IPS-18a (cell line): ENCODE results near the gene ACTN1.

ENCODE experiments used
- H3K27ac ChIP-seq: one replicate; pipeline ENCODE4 v1.5.1; 2013; ENCODE audit warnings: low read length
- H3K27me3 ChIP-seq: one replicate; pipeline ENCODE4 v1.6.1; 2013; ENCODE audit warnings: mild to moderate bottlenecking, low read length; ENCODE audit not compliant: control insufficient read depth, insufficient read depth
- H3K36me3 ChIP-seq: one replicate; pipeline ENCODE4 v1.6.1; 2013; ENCODE audit warnings: low read depth, low read length; ENCODE audit not compliant: control insufficient read depth
- H3K4me1 ChIP-seq: one replicate; pipeline ENCODE4 v1.6.1; 2013; ENCODE audit warnings: low read depth, low read length; ENCODE audit not compliant: control insufficient read depth
- H3K4me3 ChIP-seq: one replicate; pipeline ENCODE4 v1.5.1; 2013; ENCODE audit warnings: low read length
- H3K9ac ChIP-seq: one replicate; pipeline ENCODE4 v1.6.1; 2013; ENCODE audit warnings: mild to moderate bottlenecking, low read length, moderate library complexity
- H3K9me3 ChIP-seq: one replicate; pipeline ENCODE4 v1.6.1; 2013; ENCODE audit warnings: low read depth, low read length; ENCODE audit not compliant: control insufficient read depth

The ACTN1 gene

DNA sequence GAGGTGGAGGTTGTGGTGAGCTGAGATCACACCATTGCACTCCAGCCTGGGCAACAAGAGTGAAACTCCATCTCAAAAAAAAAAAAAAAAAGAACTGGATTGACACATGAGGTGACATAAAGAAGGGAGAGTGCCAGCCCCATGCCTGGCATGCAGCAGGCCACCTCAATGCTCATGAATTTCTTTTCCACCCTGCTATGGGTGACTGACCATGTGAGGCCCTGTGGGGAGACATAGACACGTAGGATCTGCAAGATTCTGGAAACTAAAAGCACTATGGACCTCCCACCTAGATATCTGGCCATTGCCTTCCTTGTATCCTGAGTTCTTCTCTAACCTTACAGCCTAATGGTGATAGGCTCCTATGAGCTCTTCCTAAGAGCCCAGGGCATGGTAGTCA is 5.6 kb upstream of the ACTN1 start:
- no peak overlapping the region for H3K27ac ChIP-seq
- no peaks in the 10 kb centered on the region for H3K27me3 ChIP-seq
- H3K36me3 ChIP-seq = no peaks in the 10 kb centered on the region
- H3K4me3 ChIP-seq = no peak overlapping the region
- H3K4me1 ChIP-seq = peaks cover 10% of the 10 kb centered on the region
- H3K9me3 ChIP-seq = no peaks in the 10 kb centered on the region
- no peak overlapping the region for H3K9ac ChIP-seq

DNA sequence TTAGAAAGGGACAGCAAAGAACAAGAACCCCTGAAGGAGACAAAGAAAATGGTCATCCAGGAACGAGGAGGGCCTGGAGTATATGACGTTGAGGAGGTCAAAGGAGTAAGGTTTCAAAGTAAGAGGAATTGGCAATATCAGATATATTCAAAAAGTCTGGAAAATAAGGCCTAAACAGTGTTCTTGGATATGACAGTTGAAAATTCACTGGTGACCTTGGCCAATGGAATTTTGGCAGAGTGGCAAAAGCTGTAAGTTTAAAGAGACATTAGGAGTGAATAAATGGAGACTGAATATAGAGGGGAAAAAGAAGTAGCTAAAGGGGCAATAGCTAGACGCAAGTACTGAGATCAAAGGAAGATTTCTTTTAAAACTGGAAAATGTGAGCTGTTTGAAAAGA is 4.1 kb upstream of the ACTN1 start:
- Histone ChIP-seq H3K36me3 (no peaks in the 10 kb centered on the region), H3K4me1 (peaks cover 10% of the 10 kb centered on the region), H3K4me3 (no peak overlapping the region), H3K9me3 (no peaks in the 10 kb centered on the region), H3K27ac (no peak overlapping the region), H3K27me3 (no peaks in the 10 kb centered on the region), H3K9ac (no peak overlapping the region)

DNA sequence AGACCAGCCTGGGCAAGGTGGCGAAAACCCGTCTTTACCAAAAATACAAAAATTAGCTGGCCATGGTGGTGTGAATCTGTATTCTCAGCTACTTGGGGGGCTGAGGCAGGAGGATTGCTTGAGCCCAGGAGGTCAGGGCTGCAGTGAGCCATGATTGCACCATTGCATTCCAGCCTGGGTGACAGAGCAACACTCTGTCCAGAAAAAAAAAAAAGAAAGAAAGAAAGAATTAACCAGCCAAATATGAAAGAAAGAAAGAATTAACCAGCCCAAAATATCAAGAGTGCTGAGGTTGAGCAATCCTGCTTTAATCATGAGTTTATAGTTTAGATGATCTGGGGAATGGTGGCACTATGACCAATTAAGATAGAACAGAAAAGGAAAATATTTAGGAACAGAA is 3.5 kb upstream of the ACTN1 start:
- H3K9ac ChIP-seq = no peak overlapping the region
- H3K36me3 ChIP-seq = no peaks in the 10 kb centered on the region
- no peak overlapping the region for H3K4me3 ChIP-seq
- H3K4me1 ChIP-seq = peaks cover 7% of the 10 kb centered on the region
- H3K27ac ChIP-seq = no peak overlapping the region
- no peaks in the 10 kb centered on the region for H3K9me3 ChIP-seq
- no peaks in the 10 kb centered on the region for H3K27me3 ChIP-seq

- H3K4me1 ChIP-seq = peaks cover 15% of the 10 kb centered on the region
- no peaks in the 10 kb centered on the region for H3K9me3 ChIP-seq
- no peak overlapping the region for H3K27ac ChIP-seq
- no peaks in the 10 kb centered on the region for H3K27me3 ChIP-seq
- no peak overlapping the region for H3K9ac ChIP-seq
- H3K36me3 ChIP-seq = no peaks in the 10 kb centered on the region
- H3K4me3 ChIP-seq = no peak overlapping the region
Measured at GRCh38 chr14:68981539-68981976, 2.5 kb upstream of the ACTN1 start.

DNA sequence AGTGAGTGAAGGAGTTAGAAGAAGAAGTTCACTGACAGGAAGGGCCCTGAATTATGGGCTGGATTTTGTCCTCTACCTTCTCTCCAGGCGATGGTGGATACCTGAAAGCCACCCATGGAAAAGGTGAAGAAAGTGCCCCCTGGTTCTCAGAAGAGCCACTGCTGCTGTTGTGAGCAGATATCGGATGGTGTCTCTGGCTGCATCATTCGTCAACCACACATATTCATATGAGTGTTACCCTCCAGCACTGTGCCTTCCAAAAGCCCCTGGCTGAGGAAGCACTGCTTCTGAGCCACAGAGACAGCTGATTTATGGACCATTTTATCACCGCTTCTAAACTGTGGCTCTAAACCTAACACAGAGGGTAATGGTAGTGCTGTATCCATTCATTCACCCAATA is 2.0 kb upstream of the ACTN1 start:
- Histone ChIP-seq H3K9me3 (no peaks in the 10 kb centered on the region), H3K4me1 (peaks cover 18% of the 10 kb centered on the region), H3K4me3 (no peak overlapping the region), H3K27me3 (no peaks in the 10 kb centered on the region), H3K27ac (no peak overlapping the region), H3K36me3 (no peaks in the 10 kb centered on the region), H3K9ac (no peak overlapping the region)

- H3K4me1 ChIP-seq = peaks cover 18% of the 10 kb centered on the region
- no peaks in the 10 kb centered on the region for H3K36me3 ChIP-seq
- H3K9ac ChIP-seq = peak overlapping the region; percentile 40
- peak overlapping the region; percentile 92 for H3K4me3 ChIP-seq
- no peaks in the 10 kb centered on the region for H3K27me3 ChIP-seq
- no peak overlapping the region for H3K27ac ChIP-seq
- no peaks in the 10 kb centered on the region for H3K9me3 ChIP-seq
Measured at GRCh38 chr14:68979722-68980451, 785 bp upstream of the ACTN1 start.

DNA sequence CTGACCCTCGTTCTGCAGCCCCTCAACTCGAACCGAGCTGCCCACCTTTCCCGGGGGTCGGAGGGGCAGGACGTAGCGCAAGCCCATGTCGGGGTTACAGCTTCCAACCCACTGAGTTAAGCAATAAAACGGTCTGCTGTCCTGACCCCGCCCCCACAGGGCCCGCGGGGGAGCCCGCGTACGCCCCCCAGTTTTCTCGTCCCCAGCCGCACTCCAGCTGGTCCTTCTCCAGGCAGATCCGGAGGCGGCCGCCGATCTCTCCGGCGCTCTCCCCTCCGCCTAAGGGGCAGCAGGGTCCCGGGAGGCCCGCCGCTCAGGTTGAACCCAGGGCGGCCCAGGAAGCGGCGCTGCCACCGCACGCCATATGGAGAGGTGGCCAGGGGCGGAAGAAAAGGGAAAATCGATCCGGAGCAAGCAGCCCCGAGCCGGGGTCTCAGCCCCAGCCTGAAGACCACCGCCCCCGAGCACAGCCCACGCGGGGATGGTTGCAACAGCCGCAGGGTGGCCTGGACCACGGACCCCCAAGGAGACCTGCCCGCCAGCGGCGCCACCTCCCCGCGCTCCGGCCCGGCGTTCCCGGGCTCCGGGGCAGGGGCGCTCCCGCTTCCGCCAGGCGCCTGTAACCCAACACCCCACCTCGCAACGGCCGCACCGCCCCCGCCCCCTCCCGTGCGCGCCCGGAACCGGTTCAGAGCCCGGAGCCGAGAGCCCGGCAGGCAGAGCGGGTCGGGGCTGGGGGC is 760 bp downstream of the ACTN1 start:
- H3K4me3 ChIP-seq = peak overlapping the region; percentile 92
- peak overlapping the region; percentile 72 for H3K27ac ChIP-seq
- peak overlapping the region; percentile 83 for H3K9ac ChIP-seq
- peaks cover 5% of the 10 kb centered on the region for H3K36me3 ChIP-seq
- H3K27me3 ChIP-seq = no peaks in the 10 kb centered on the region
- no peaks in the 10 kb centered on the region for H3K9me3 ChIP-seq
- H3K4me1 ChIP-seq = peaks cover 18% of the 10 kb centered on the region

DNA sequence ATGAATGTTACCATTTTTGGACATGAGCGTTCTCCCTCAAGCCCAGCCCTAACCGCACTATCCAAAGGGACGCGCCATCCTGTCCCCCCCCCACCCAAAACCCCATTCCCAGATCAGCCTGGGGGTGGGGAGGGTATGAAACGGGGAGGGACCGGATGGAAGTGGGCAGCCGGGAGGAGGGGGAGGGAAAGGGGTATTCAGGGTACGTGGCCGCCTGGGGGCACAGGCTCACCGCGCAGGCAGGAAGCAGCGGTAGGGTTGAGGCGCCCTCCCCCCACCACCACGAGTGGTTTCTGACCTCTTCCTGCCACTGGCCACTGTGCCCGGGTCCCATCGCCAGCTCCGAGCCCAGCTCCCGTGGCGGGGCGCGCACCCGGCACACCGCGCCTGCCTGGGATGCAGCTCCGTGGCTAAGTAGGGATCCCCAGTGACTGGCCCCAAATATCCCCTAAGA is 1.4 kb downstream of the ACTN1 start:
- peak overlapping the region; percentile 72 for H3K27ac ChIP-seq
- H3K36me3 ChIP-seq = peaks cover 8% of the 10 kb centered on the region
- peak overlapping the region; percentile 83 for H3K9ac ChIP-seq
- H3K4me3 ChIP-seq = peak overlapping the region; percentile 92
- H3K4me1 ChIP-seq = peaks cover 18% of the 10 kb centered on the region
- H3K27me3 ChIP-seq = no peaks in the 10 kb centered on the region
- no peaks in the 10 kb centered on the region for H3K9me3 ChIP-seq

DNA sequence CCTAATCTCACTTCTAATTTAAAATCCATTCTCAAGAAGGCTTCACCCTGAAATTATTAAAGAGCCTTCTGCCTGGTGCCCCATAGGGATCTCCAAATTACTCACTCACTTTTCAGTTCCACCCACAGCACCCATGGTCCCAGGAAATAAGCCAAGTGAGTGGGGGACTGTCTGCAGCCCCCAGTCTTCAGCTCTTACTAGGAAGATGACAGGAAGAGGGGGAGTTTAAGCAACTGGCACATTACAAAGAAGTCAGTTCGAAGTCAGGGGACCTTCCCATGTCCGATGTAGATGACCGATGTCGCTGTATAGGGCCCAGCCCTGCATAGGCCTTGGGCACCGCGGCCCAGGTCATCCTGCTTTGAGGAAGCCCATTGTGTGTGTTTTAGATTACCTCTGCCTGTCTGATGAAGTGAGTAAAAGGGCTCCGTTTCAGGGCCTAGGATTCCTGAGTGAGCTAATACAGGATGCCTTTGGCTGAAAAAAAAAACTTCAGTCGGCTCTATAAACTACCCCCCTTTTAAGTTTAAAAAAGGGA is 1.9 kb downstream of the ACTN1 start:
- Histone ChIP-seq H3K9ac (peak overlapping the region; percentile 83), H3K27me3 (no peaks in the 10 kb centered on the region), H3K4me1 (peaks cover 18% of the 10 kb centered on the region), H3K4me3 (peak overlapping the region; percentile 92), H3K9me3 (no peaks in the 10 kb centered on the region), H3K27ac (peak overlapping the region; percentile 44), H3K36me3 (peaks cover 12% of the 10 kb centered on the region)

GRCh38 chr14:68976160-68977067 is 2.7 kb downstream of the ACTN1 start:
- no peaks in the 10 kb centered on the region for H3K27me3 ChIP-seq
- peak overlapping the region; percentile 92 for H3K4me3 ChIP-seq
- H3K9ac ChIP-seq = peak overlapping the region; percentile 83
- H3K9me3 ChIP-seq = no peaks in the 10 kb centered on the region
- H3K27ac ChIP-seq = no peak overlapping the region
- H3K4me1 ChIP-seq = peaks cover 18% of the 10 kb centered on the region
- peaks cover 16% of the 10 kb centered on the region for H3K36me3 ChIP-seq

GRCh38 chr14:68975667-68976066 is 3.4 kb downstream of the ACTN1 start:
- Histone ChIP-seq H3K4me3 (no peak overlapping the region), H3K9ac (no peak overlapping the region), H3K4me1 (peaks cover 22% of the 10 kb centered on the region), H3K27me3 (no peaks in the 10 kb centered on the region), H3K36me3 (peaks cover 23% of the 10 kb centered on the region), H3K27ac (no peak overlapping the region), H3K9me3 (no peaks in the 10 kb centered on the region)
